ENCODE results near the gene EPHA6.

The EPHA6 gene

GRCh38 chr3:97691354-97691753 lies 877.0 kb downstream of the EPHA6 start:
- H3K4me3 ChIP-seq: no peak overlapping the region
- TF ChIP-seq CTCF (IDR thresholded peaks at IDR 0.05): no peak
- no peak for DNase-seq (ENCODE audit: low spot score)
- no peak overlapping the region for H3K27ac ChIP-seq

- H3K4me3 ChIP-seq: no peak overlapping the region
- no peak overlapping the region for H3K27ac ChIP-seq
- DNase-seq (ENCODE audit: low spot score): no peak
- no peak for TF ChIP-seq CTCF (IDR thresholded peaks at IDR 0.05)
These were observed 878.0 kb downstream of the EPHA6 start for GRCh38 chr3:97692389-97692788.

GRCh38 chr3:97692831-97693230 lies 878.4 kb downstream of the EPHA6 start:
- no peak for DNase-seq (ENCODE audit: low spot score)
- no peak for TF ChIP-seq CTCF (IDR thresholded peaks at IDR 0.05)

GRCh38 chr3:97694876-97695275 lies 880.5 kb downstream of the EPHA6 start:
- Histone ChIP-seq H3K4me3 (no peak overlapping the region), H3K27ac (no peak overlapping the region)
- no peak for TF ChIP-seq CTCF (IDR thresholded peaks at IDR 0.05)
- DNase-seq (ENCODE audit: low spot score): no peak

More at GRCh38 chr3:97692831-97693230, 878.4 kb downstream of the EPHA6 start:
- H3K27ac ChIP-seq: no peak overlapping the region
- no peak overlapping the region for H3K4me3 ChIP-seq

GRCh38 chr3:97698691-97699090 lies 884.3 kb downstream of the EPHA6 start:
- H3K4me3 ChIP-seq: no peak overlapping the region
- no peak for TF ChIP-seq CTCF (IDR thresholded peaks at IDR 0.05)
- H3K27ac ChIP-seq: no peak overlapping the region
- DNase-seq (ENCODE audit: low spot score): no peak

GRCh38 chr3:97699889-97700288 lies 885.5 kb downstream of the EPHA6 start:
- H3K4me3 ChIP-seq: no peak overlapping the region
- no peak for TF ChIP-seq CTCF (IDR thresholded peaks at IDR 0.05)
- H3K27ac ChIP-seq: no peak overlapping the region
- no peak for DNase-seq (ENCODE audit: low spot score)

GRCh38 chr3:97705764-97706163 lies 891.4 kb downstream of the EPHA6 start:
- H3K4me3 ChIP-seq: no peak overlapping the region
- DNase-seq (ENCODE audit: low spot score): no peak

More at GRCh38 chr3:97705764-97706163, 891.4 kb downstream of the EPHA6 start:
- no peak overlapping the region for H3K27ac ChIP-seq
- no peak for TF ChIP-seq CTCF (IDR thresholded peaks at IDR 0.05)

Data from coronary artery (tissue), 2 donors.